ENCODE results near the gene ZNF10.

Gene ZNF10

GRCh38 chr12:133130038-133130807 is at the start of gene ZNF10, which contains the start of gene ZNF891:
Gene ZNF10 (plus strand): TSS chr12:133130627. CDS start chr12:133144493, 13,866 bp downstream.
Gene ZNF891 (minus strand): TSS chr12:133130274. CDS start chr12:133121918, 8,356 bp downstream.
- DNase-seq (ENCODE audit: low read depth in 2 of 2) = peak; percentile 91 to 94

GRCh38 chr12:133081159-133081780 is 49.2 kb upstream of the ZNF10 start:
- DNase-seq (ENCODE audit: low read depth in 2 of 2) = no peak

GRCh38 chr12:133083345-133083744 is 47.1 kb upstream of the ZNF10 start:
- DNase-seq (ENCODE audit: low read depth in 2 of 2) = no peak

GRCh38 chr12:133105620-133106019 is 24.8 kb upstream of the ZNF10 start:
- no peak for DNase-seq (ENCODE audit: low read depth in 2 of 2)

GRCh38 chr12:133106253-133106652 is 24.2 kb upstream of the ZNF10 start:
- no peak for DNase-seq (ENCODE audit: low read depth in 2 of 2)

GRCh38 chr12:133107121-133107520 is 23.3 kb upstream of the ZNF10 start:
- DNase-seq (ENCODE audit: low read depth in 2 of 2) = no peak

GRCh38 chr12:133108150-133108549 is 22.3 kb upstream of the ZNF10 start:
- DNase-seq (ENCODE audit: low read depth in 2 of 2) = no peak

- no peak for DNase-seq (ENCODE audit: low read depth in 2 of 2)
Measured at GRCh38 chr12:133120385-133121191, 9.8 kb upstream of the ZNF10 start.

- DNase-seq (ENCODE audit: low read depth in 2 of 2) = no peak
Measured at GRCh38 chr12:133124674-133125073, 5.8 kb upstream of the ZNF10 start.

GRCh38 chr12:133129368-133130037 is 924 bp upstream of the ZNF10 start:
- no peak for DNase-seq (ENCODE audit: low read depth in 2 of 2)

- peak in 1 of 2 donors; percentile 26 for DNase-seq (ENCODE audit: low read depth in 2 of 2)
Measured at GRCh38 chr12:133130808-133131128, 341 bp downstream of the ZNF10 start.

- no peak for DNase-seq (ENCODE audit: low read depth in 2 of 2)
Measured at GRCh38 chr12:133135747-133136146, 5.3 kb downstream of the ZNF10 start.

GRCh38 chr12:133145981-133146380 is 15.6 kb downstream of the ZNF10 start:
- DNase-seq (ENCODE audit: low read depth in 2 of 2) = no peak

- DNase-seq (ENCODE audit: low read depth in 2 of 2) = no peak
Measured at GRCh38 chr12:133156125-133156690, 25.8 kb downstream of the ZNF10 start.

GRCh38 chr12:133165776-133166175 is 35.3 kb downstream of the ZNF10 start:
- DNase-seq (ENCODE audit: low read depth in 2 of 2) = no peak

GRCh38 chr12:133172491-133172890 is 42.1 kb downstream of the ZNF10 start:
- no peak for DNase-seq (ENCODE audit: low read depth in 2 of 2)

GRCh38 chr12:133174901-133175300 is 44.5 kb downstream of the ZNF10 start:
- no peak for DNase-seq (ENCODE audit: low read depth in 2 of 2)

GRCh38 chr12:133180669-133181068 is 50.2 kb downstream of the ZNF10 start:
- no peak for DNase-seq (ENCODE audit: low read depth in 2 of 2)

GRCh38 chr12:133181238-133181959 is 51.0 kb downstream of the ZNF10 start, which contains the start of gene ZNF268:
Gene ZNF268 (plus strand): TSS chr12:133181495. CDS start chr12:133181998, 503 bp downstream.
- peak; percentile 80 for DNase-seq (ENCODE audit: low read depth in 2 of 2)

- DNase-seq (ENCODE audit: low read depth in 2 of 2) = no peak
Measured at GRCh38 chr12:133190176-133190575, 59.7 kb downstream of the ZNF10 start.

GRCh38 chr12:133192847-133193246 is 62.4 kb downstream of the ZNF10 start:
- no peak for DNase-seq (ENCODE audit: low read depth in 2 of 2)
